Pancreas (tissue), 10 donors: ENCODE data around the gene THRSP. TPM values are rescaled to one million over a fixed set of nuclear protein-coding genes. Genes with fewer than 3 reads are reported as not detected.

Experiments
- ATAC-seq, 4 donors: fragments of 200-7000 bp; cut with Tn5 transposase; one replicate each; pipeline versions ENCODE4 v1.8.0 to v1.9.1; 2020; ENCODE audit warnings: mild to moderate bottlenecking in 4 of 4, moderate library complexity in 4 of 4
- DNase-seq, 6 donors: peaks; one replicate each; pipeline ENCODE4 v3.0.0-alpha.2; 2020
- FAIRE-seq: peaks from 2 replicates; lab custom pipeline; 2012; peaks lifted over from hg19 to GRCh38; lab: Jason Lieb, UNC
- H3K27ac ChIP-seq, 4 donors: fragments of 200-600 bp; sonication (generic); 1 replicate in 3 of 4; 2 replicates in 1 of 4; pipeline versions ENCODE4 v1.5.0 to v1.8.0; 2020
- H3K27me3 ChIP-seq, 4 donors: fragments of 200-600 bp; one replicate each; pipeline ENCODE4 v1.8.0; 2021
- H3K36me3 ChIP-seq, 3 donors: fragments of 200-600 bp; sonication (generic) in 1 of 3; one replicate each; pipeline versions ENCODE4 v1.5.0 to v1.8.0; 2020 to 2021
- H3K4me1 ChIP-seq, 3 donors: fragments of 200-600 bp; one replicate each; pipeline ENCODE4 v1.8.0; 2021
- H3K4me3 ChIP-seq, 4 donors: fragments of 200-600 bp; sonication (generic) in 2 of 4; one replicate each; pipeline versions ENCODE4 v1.5.0 to v1.8.0; 2020 to 2021
- H3K9me3 ChIP-seq, 4 donors: fragments of 200-600 bp; one replicate each; pipeline ENCODE4 v1.8.0; 2021
- CTCF ChIP-seq, 4 donors: fragments of 200-600 bp; sonication (generic) in 3 of 4; IDR thresholded peaks; one replicate each; pipeline versions ENCODE4 v1.5.0 to v1.8.0; 2021; ENCODE audit warnings: antibody characterized with exemption in 4 of 4
- WGBS, 2 donors: extraction: QIAGEN DNeasy Blood & Tissue Kit; methylation state at CpG; one replicate each; pipeline ENCODE4 v1.1.7; 2013; 5-methylcytosine and 5-hydroxymethylcytosine counted together
- intact Hi-C, 3 donors: fragments of 100-400 bp; cut with DNase I; formaldehyde crosslinking; loops; one replicate each; pipeline versions ENCODE4 v1.11.1 to v1.14.2; 2022
- polyA plus RNA-seq, 2 donors: library from polyadenylated mRNA; stranded (reverse); fragments of 200-250 nt; gene quantifications; one replicate each; pipeline ENCODE4 v1.2.3, GENCODE V29; 2013
- total RNA-seq, 6 donors: library from RNA; stranded (reverse); fragmentation: NEBNext Ultra II Directional in 4 of 6; extraction: Animal tissue kit (Norgen Biotek cat#: 25700) in 4 of 6; gene quantifications; one replicate each; pipeline versions ENCODE4 v1.2.1 to v1.2.4, GENCODE V29; 2021 to 2023
- donor health status: healthy with polysubstance abuse.
- donor health status: DM: no; HTN: no; CAD: no; lungs with moderate emphysema.
- donor health status: DM: no; HTN: no; CAD: no.
- donor health status: control.
- donor health status: control.
- donor health status: Bipolar disorder and iron deficiency.
- donor health status: DM: yes; HTN: yes; CAD: no.
- donor health status: DM: no; HTN: no; CAD: no.
- donor health status: DM: no; HTN: no; CAD: no.
- donor health status: DM: yes; HTN: yes; CAD: no.

Gene THRSP
- total and polyA plus RNA-seq, 8 donors: 0.63 to 9.2 (median 3.9) TPM; not detected in 4

GRCh38 chr11:78065203-78065602 is 1.5 kb downstream of the THRSP start:
- Histone ChIP-seq H3K27ac (no peak overlapping the region), H3K27me3 (no peaks in the 10 kb centered on the region), H3K36me3 (peaks cover 0 to 14% (median 0%) of the 10 kb centered on the region in 3 donors), H3K4me3 (no peak overlapping the region), H3K9me3 (no peaks in the 10 kb centered on the region), H3K4me1 (peaks cover 5 to 14% (median 8%) of the 10 kb centered on the region in 3 donors)
- no peak for DNase-seq
- no peak for TF ChIP-seq CTCF (IDR thresholded peaks at IDR 0.05)
- no peak for ATAC-seq
- no peak for FAIRE-seq
- intact Hi-C loops: no loop called here
- WGBS, 2 donors: 79 to 85% methylated on average over 2 of the region's 2 CpGs

GRCh38 chr11:78066471-78066870 is 2.8 kb downstream of the THRSP start:
- no peak overlapping the region for H3K27ac ChIP-seq
- no peaks in the 10 kb centered on the region for H3K27me3 ChIP-seq
- H3K36me3 ChIP-seq: peaks cover 0 to 21% (median 0%) of the 10 kb centered on the region in 3 donors
- no peaks in the 10 kb centered on the region for H3K9me3 ChIP-seq
- no peak overlapping the region for H3K4me3 ChIP-seq
- WGBS, 2 donors: 86 to 89% methylated on average over 2 of the region's 2 CpGs
- DNase-seq (no peak), ATAC-seq (no peak), FAIRE-seq (no peak)
- no peak for TF ChIP-seq CTCF (IDR thresholded peaks at IDR 0.05)
- H3K4me1 ChIP-seq: peaks cover 5 to 8% (median 6%) of the 10 kb centered on the region in 3 donors
- intact Hi-C loops: no loop called here

- Histone ChIP-seq H3K9me3 (no peaks in the 10 kb centered on the region), H3K27ac (no peak overlapping the region), H3K4me1 (no peaks in the 10 kb centered on the region), H3K4me3 (no peak overlapping the region), H3K36me3 (peaks cover 0 to 25% (median 0%) of the 10 kb centered on the region in 3 donors), H3K27me3 (no peaks in the 10 kb centered on the region)
- intact Hi-C loops: no loop called here
- 88 to 91% methylated on average over 4 of the region's 4 CpGs for WGBS, 2 donors
- ATAC-seq: no peak
- no peak for TF ChIP-seq CTCF (IDR thresholded peaks at IDR 0.05)
- no peak for DNase-seq
- no peak for FAIRE-seq
Observed at GRCh38 chr11:78067704-78068103, 4.0 kb downstream of the THRSP start.

GRCh38 chr11:78069465-78069864 is 5.8 kb downstream of the THRSP start:
- Histone ChIP-seq H3K9me3 (no peaks in the 10 kb centered on the region), H3K36me3 (peaks cover 0 to 25% (median 0%) of the 10 kb centered on the region in 3 donors), H3K4me3 (no peak overlapping the region), H3K27ac (no peak overlapping the region), H3K27me3 (no peaks in the 10 kb centered on the region), H3K4me1 (no peaks in the 10 kb centered on the region)
- FAIRE-seq: no peak
- no peak for TF ChIP-seq CTCF (IDR thresholded peaks at IDR 0.05)
- intact Hi-C loops: no loop called here
- no peak for ATAC-seq
- no peak for DNase-seq
- WGBS, 2 donors: 46 to 51% methylated on average over 2 of the region's 2 CpGs

- H3K9me3 ChIP-seq: no peaks in the 10 kb centered on the region
- no peak for DNase-seq
- FAIRE-seq: no peak
- H3K4me3 ChIP-seq: no peak overlapping the region
- no peak for ATAC-seq
- intact Hi-C loops: no loop called here
- no peaks in the 10 kb centered on the region for H3K27me3 ChIP-seq
- TF ChIP-seq CTCF (IDR thresholded peaks at IDR 0.05): no peak
- 75 to 79% methylated on average over 2 of the region's 2 CpGs for WGBS, 2 donors
- no peak overlapping the region for H3K27ac ChIP-seq
- peaks cover 0 to 25% (median 0%) of the 10 kb centered on the region in 3 donors for H3K36me3 ChIP-seq
- H3K4me1 ChIP-seq: peaks cover 0 to 7% (median 6%) of the 10 kb centered on the region in 3 donors
Observed at GRCh38 chr11:78070621-78071020, 7.0 kb downstream of the THRSP start.
